NCI-H1105 treated with DMSO at 0.1 percent for 48 hours (cell line): ENCODE measurements around the gene CHRNA4.

Experiments
- DNase-seq: peaks from one replicate; lab custom pipeline; 2025; lab: John Stamatoyannopoulos, UW

The CHRNA4 gene

DNA sequence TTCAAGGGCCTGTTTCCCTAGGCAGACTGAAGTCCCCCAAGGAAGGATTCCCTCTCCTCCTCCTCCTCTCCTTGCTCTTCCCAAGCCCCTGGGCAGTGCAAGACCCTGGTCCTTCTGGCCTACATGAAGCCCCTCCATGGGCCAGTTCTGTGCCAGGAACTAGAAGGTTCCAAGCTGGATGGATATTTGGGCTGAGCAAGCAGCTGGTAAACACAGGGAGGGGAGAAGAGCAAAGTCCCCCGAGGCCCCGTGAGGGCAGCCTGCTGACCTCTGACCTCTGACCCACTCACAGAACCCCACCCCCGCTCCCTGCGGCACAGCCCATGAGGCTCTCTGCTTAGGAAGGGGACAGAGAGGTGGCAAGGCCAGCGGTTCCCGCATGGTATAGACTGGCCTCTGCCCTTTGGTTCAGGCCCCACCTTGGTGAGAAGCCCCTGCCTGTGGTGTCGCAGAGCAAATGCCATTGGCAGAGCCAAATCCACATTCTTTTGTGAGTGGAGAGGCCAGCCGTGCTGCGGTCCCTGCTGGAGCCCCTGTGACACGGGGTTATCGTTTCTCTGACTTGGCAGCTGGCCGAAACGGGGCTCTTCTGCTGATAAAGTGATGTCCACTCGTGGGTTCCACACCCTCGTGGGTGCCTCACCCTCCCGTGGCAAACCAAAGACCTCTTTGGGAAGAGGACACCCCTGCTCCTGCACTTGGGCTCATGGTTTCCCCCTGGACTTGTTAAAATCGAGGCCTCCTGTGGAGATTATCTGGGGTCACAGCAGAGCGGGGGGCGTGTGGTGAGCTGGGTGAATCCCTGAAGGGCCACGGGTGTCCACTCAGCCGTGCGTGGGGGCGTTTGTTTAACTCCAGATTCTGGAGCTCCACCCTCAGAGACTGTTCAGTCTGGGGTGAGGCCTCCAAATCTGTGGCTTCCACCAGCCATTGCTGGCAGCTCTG, 2.1 kb upstream of the CHRNA4 start:
- DNase-seq, result no peak

GRCh38 chr20:63362436-63363009, 1.4 kb upstream of the CHRNA4 start:
- DNase-seq, result no peak

DNA sequence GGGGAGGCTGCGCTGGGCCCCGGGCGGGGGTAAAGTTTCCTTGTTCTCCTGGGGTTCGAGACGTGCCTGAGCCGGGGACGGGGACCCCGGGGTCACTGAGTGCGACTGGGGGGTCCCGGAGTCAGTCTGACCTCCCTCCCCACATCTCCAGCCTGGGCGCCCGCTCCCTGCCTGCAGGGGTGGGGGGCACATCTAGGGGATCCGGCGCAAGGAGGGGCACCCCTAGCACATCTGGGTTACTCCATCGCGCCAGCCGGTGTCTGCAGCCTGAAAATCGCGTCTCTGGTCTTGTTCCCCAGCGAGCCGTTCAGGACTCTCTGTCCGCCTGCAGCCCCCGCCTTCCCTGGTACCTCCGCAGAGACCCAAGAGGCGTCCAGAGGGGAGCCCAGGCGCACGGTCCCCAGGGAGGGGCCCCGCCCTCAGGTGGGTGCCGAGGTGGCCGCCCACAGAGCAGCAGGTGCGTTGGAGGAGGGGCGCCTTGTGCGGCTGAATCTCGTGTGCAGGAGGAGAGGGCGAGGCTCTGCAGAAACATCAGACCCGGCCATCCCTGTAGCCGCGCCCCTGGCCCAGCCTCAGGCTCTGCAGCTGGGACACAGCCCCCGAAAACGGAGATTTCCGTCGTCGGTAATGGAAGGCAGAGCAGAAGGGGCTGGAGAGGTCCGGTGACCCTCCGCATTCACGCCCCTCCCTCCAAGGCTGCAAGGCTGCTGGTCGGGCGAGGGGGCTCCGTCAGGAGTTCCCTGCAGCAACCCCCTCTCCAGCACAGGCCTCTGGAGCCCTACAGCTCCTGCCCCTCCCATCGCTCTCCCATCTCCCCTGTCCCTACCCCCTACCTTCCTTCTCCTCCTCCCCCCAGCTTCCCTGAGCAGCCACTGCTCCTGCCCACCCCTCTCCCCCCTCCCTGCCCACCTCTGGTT, 628 bp upstream of the CHRNA4 start:
- peak; percentile 67 for DNase-seq

DNA sequence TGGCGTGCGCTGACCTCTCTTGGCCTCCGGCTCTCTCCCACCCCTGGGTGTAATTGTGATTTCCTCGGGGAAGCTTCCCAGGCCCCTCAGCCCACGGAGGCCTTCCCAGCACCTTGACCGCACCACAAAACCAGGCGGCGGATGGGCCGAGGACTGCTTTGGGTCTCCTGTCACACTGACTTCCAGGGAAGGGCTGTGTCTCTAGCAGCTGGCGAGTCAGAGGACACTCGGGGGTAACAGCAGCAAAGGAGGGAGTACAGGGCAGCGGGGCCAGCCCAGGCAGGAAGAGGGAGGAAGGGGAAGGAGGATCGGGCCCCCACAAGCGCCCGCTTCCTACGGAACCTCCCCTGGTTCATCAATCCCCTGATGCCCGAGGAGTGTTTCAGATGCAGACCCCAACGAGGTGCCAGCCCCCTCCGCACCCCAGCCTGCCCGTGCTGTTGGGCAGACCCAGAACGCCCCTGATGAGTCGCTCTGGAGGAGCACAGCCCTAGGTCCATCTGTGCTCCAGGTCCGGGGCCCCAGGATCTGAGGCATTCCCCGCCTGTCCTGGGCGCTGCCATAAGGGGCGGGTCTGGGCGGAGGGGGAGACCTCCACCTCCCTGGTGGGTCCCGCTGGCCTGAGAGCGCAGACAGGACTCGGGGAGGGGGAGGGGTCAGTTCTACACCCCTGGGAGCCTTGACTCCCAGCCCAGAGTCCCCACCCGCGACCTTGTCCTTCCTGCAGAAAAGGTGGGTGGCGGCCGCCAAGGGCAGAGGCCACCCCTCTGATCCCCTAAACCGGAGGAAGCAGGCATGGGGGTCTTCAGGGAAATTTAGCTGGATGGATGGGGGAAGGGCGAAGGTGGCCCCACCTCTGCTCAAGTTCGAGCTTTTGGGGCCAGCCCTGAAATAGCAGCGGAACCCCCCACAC, 956 bp downstream of the CHRNA4 start:
- DNase-seq, result no peak

DNA sequence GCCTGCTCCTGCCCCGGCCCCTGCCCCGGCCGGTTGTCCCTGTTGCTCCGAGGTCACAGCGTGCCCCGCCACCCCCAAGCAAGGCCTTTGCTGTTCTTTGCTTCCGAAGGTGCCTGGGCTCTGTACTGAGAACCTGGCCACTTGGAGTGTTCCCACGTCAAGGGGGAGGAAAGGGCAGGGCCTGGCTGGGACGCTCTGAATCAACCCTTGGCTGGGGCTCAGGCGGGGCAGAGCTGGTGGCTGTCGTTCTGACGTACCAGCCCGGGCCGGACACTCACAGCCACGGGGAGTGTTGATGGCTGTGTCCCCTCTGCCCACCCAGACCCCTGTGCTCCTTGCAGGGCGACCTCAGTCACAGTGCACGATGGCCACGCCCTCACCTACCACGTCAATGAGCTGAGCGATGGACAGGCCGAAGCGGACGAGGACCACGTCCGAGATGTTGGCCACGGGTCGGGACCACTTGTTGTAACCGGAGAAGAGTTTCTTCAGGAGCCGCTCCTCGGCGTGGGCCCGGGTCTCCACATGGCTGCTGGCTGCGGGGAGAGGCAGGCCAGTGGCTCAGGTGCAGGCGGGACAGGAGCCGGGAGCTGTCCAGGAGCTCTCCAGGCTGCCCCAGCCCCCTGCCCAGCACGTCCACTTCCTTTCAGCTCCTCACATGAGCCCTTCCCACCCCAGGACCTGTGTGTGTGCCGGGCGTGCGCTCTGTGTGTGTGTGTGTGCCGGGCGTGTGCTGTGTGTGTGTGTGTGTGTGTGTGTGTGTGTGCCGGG, 1.8 kb downstream of the CHRNA4 start:
- no peak for DNase-seq

DNA sequence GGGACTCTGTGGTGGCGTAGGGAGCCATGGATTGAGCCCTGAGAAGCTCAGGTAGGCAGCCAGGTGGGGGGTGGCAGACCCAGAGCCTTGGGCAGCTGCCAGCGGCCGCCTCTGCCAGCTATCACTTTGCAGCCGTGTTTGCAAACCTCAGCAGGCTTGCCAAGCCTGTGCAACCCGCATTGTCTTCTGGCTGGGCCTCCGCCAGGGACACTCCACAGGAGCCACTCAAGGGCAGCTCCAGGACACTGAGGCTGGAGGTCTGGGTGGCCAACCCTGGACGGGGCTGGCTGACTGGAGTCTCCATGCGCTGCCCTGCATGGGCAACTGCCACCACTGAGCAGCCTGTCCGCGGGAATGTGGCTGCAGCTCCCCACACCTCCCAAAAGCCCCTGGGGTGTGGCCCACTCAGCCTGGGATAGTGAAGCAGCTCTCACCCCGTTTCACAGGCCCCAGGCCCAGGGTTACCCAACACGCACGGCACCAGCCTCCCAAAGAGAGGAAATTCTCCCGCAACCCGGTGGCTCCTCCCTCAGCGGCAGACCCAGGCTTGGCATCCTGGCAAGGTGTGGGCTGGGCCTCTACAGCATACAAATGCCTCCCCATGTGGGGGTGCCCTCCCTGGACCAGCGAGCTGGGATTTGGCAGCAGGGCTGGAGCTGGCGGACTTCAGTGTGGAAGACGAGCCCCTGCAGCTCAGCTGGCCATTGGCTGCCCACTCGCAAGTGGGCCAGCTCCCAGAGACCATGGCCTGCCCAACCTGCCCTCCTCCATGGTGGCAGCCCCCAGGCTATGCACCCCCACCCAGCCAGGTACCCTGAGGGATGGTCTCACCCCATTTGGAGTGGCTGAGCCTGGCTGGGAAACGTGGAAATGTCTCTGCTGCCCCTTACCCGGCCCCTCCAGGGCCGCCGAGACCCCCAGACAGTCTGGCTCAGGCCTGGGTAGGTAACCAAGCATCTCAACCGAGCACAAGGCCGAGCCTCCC, 2.9 kb downstream of the CHRNA4 start:
- DNase-seq, result peak; percentile 85

- DNase-seq, result no peak
These were observed 3.9 kb downstream of the CHRNA4 start for GRCh38 chr20:63356931-63357879.

- DNase-seq, result no peak
These were observed 4.6 kb downstream of the CHRNA4 start for GRCh38 chr20:63356511-63356910.

DNA sequence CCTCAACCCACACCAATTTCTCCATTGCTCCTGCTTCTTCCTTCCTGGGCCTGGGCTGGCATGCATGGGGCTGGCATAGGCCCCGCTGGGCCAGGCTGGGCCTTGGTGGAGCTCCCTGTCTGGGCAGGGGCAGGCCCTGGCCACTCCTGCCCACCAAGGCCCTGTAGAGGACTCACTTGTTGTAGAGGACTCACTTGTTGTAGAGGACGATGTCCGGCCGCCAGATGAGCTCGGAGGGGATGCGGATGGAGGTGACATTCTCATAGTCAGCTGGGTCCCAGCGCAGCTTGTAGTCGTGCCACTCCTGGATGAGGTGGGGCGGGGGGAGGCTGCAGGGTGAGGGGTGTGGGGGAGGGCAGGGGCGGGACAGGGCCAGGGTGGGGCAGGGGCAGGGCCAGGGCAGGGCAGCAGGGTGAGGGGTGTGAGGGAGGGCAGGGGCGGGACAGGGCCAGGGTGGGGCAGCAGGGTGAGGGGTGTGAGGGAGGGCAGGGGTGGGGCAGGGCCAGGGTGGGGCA, 5.3 kb downstream of the CHRNA4 start:
- DNase-seq, result no peak

- DNase-seq, result no peak
These were observed 6.4 kb downstream of the CHRNA4 start for GRCh38 chr20:63354636-63355350.

DNA sequence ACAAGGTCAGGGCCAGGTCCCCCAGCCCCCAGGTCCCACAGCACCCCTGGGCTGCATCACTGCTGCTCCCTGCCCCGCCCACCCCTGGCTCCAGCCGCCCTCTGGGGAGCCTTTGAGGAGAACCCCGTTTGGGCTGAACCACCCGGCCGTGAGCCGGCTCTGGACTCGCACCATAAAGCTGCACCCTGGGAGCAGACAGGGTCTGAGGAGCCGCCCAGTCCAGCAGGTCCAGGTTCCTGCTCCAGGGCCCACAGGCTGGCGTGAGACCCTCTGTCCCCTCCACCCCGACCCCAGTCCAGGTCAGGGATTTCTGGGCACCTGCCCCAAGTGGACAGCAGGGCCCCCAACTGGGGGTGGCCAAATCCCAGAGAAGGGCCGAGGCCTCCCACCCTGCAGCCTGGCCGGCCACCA, 8.3 kb downstream of the CHRNA4 start:
- no peak for DNase-seq

GRCh38 chr20:63351811-63352591, 9.1 kb downstream of the CHRNA4 start:
- peak; percentile 73 for DNase-seq

DNA sequence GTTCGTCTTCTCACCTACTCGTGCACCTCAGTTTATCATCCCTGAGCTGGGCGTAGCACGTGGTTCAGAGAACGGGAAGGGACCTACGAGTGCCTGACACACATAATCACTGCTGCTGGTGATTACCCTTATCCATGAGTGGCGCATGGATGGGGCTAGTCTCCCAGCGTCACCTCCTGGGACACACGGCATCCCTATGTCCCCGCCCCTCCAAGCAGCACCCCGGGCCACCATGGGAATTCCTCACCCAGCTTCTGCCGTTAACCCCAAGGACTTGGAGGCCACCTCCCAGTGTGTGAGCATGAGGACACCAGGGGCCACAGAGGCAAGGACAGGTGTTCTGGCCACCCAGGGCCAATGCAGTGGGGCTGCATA, 9.8 kb downstream of the CHRNA4 start:
- DNase-seq, result no peak

DNA sequence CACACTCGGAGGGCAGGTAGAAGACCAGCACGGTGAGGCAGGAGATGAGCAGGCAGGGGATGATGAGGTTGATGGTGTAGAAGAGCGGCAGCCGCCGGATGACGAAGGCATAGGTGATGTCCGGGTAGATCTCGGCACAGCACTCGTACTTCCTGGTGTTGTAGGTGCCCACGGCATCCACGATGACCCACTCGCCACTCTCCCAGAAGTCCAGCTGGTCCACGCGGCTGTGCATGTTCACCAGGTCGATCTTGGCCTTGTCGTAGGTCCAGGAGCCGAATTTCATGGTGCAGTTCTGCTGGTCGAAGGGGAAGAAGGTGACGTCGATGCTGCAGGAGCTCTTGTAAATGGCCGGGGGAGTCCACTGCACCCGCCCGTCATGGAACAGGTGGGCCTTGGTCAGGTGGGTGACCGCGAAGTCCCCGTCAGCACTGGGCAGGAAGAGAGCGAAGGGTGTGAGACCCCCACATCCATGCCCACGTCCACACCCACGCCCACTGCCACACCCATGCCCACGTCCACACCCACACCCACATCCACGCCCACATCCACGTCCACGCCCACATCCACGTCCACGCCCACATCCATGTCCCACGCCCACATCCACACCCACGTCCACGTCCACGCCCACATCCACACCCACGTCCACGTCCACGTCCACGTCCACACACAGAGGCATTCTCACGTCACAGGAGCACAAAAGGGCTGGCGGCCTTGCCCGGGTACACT, 10.4 kb downstream of the CHRNA4 start:
- no peak for DNase-seq

DNA sequence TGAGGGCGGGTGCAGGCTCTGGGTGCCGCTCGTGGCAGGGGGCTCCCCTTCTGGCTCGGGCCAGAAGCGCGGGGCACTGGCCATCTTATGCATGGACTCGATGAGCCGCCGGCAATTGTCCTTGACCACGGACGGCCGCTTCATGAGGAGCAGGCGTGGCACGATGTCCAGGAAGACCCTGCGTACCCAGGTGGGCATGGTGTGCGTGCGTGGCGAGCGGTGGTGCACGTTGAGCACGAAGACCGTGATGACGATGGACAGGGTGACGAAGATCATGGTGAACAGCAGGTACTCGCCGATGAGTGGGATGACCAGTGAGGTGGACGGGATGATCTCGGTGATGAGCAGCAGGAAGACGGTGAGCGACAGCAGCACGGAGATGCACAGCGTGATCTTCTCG, 11.0 kb downstream of the CHRNA4 start:
- DNase-seq, result no peak

GRCh38 chr20:63349516-63349895, 11.6 kb downstream of the CHRNA4 start:
- DNase-seq, result no peak
